Osteoblast (primary cell): ENCODE measurements around the gene CNFN. TPM values are rescaled to one million over a fixed set of nuclear protein-coding genes. Genes with fewer than 3 reads are reported as not detected.

Experiments
- DNase-seq: peaks from one replicate; pipeline ENCODE4 v3.0.0; 2011; ENCODE audit warnings: low spot score, mixed read lengths; ENCODE audit not compliant: insufficient read length; ENCODE audit errors: missing footprints
- H2AFZ ChIP-seq: 2 replicates; pipeline ENCODE4 v1.6.0; 2011; ENCODE audit warnings: mild to moderate bottlenecking, low read length
- H3K27ac ChIP-seq: 2 replicates; pipeline ENCODE4 v1.5.1; 2011; ENCODE audit warnings: mild to moderate bottlenecking, low read depth, low read length, moderate library complexity
- H3K27me3 ChIP-seq: 2 replicates; pipeline ENCODE4 v1.6.0; 2012; ENCODE audit warnings: mild to moderate bottlenecking, control low read depth, inconsistent platforms, low read length, moderate library complexity; ENCODE audit not compliant: insufficient read depth
- H3K36me3 ChIP-seq: 2 replicates; pipeline ENCODE4 v1.5.1; 2011; ENCODE audit warnings: mild to moderate bottlenecking, low read length, control low read depth, moderate library complexity; ENCODE audit not compliant: insufficient read depth
- H3K4me1 ChIP-seq: 2 replicates; pipeline ENCODE4 v1.5.1; 2011; ENCODE audit warnings: mild to moderate bottlenecking, low read length, control low read depth, moderate library complexity; ENCODE audit not compliant: insufficient read depth
- H3K4me2 ChIP-seq: 2 replicates; pipeline ENCODE4 v1.6.0; 2011; ENCODE audit warnings: mild to moderate bottlenecking, low read length; ENCODE audit not compliant: insufficient read depth
- H3K4me3 ChIP-seq: fragments of 200-600 bp; sonication (generic); 3 replicates; pipeline ENCODE4 v1.5.1; 2012; ENCODE audit warnings: mild to moderate bottlenecking, low read length, inconsistent platforms; ENCODE audit not compliant: insufficient read depth
- H3K79me2 ChIP-seq: 2 replicates; pipeline ENCODE4 v1.6.0; 2012; ENCODE audit warnings: mild to moderate bottlenecking, low read length, control low read depth, inconsistent platforms; ENCODE audit not compliant: insufficient read depth
- H3K9me3 ChIP-seq: 2 replicates; pipeline ENCODE4 v1.5.1; 2011; ENCODE audit warnings: low read depth, low read length, control low read depth
- H4K20me1 ChIP-seq: 2 replicates; pipeline ENCODE4 v1.6.0; 2012; ENCODE audit warnings: mild to moderate bottlenecking, low read length, control low read depth; ENCODE audit not compliant: insufficient read depth
- total RNA-seq: library from RNA; depleted of rRNA; stranded (reverse); fragments of >200 nt; gene quantifications from 2 replicates; pipeline ENCODE4 v1.2.3, GENCODE V29; 2012
- TF ChIP-seq, protein P1 (sequence below): IDR thresholded peaks from 2 replicates; pipeline ENCODE4 v1.5.1; 2011; ENCODE audit warnings: mild to moderate bottlenecking, low read depth, low read length, moderate library complexity; ENCODE audit errors: extremely low read depth

The CNFN gene
- total RNA-seq, 1 donor = not detected

DNA sequence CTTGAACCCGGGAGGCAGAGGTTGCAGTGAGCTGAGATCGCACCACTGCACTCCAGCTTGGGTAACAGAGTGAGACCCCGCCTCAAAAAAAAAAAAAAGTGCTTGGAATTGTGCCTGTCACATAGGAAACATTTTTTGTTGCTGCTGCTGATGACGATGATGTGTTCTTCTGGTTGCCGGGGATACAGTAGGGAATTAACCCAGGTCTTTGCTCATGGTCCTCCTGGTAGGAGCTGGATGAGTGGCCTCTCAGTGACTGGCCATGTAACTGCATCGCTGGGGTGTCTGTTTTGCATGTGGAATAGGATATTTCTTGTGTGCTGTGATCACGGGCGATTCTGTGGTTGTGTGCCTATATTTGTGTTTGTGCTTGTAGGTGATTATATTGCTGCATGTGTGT, 4.7 kb upstream of the CNFN start:
- Histone ChIP-seq H4K20me1 (peaks cover 5% of the 10 kb centered on the region), H3K27me3 (peaks cover 14% of the 10 kb centered on the region), H3K4me2 (no peak overlapping the region), H3K36me3 (no peaks in the 10 kb centered on the region), H3K9me3 (no peaks in the 10 kb centered on the region), H3K4me1 (peaks cover 18% of the 10 kb centered on the region), H3K4me3 (no peak overlapping the region), H3K27ac (no peak overlapping the region), H3K79me2 (peaks cover 7% of the 10 kb centered on the region), H2AFZ (no peak overlapping the region)
- no peak for DNase-seq
- TF ChIP-seq, protein P1, sequence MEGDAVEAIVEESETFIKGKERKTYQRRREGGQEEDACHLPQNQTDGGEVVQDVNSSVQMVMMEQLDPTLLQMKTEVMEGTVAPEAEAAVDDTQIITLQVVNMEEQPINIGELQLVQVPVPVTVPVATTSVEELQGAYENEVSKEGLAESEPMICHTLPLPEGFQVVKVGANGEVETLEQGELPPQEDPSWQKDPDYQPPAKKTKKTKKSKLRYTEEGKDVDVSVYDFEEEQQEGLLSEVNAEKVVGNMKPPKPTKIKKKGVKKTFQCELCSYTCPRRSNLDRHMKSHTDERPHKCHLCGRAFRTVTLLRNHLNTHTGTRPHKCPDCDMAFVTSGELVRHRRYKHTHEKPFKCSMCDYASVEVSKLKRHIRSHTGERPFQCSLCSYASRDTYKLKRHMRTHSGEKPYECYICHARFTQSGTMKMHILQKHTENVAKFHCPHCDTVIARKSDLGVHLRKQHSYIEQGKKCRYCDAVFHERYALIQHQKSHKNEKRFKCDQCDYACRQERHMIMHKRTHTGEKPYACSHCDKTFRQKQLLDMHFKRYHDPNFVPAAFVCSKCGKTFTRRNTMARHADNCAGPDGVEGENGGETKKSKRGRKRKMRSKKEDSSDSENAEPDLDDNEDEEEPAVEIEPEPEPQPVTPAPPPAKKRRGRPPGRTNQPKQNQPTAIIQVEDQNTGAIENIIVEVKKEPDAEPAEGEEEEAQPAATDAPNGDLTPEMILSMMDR = no peak

DNA sequence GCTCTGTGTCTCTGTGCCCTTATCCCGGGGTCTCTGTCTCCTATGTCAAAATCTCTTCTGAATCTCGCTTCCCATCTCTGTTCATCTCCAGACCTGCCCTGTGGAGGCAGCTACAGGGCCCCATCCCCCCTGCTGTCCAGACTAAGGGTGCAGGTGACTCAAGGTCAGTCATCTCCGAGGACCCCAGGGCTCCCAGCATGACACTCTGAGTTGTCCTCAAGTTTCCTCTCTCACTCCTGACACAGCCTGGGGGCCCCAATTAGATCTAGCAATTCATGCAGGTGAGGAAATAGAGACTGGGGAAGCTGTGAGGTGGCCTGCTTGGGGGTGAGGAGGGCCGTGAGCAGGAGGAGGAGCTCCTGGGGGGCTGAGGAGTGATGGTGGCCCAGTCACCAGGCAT, 2.1 kb upstream of the CNFN start:
- peaks cover 10% of the 10 kb centered on the region for H3K4me1 ChIP-seq
- H3K4me3 ChIP-seq = no peak overlapping the region
- H3K4me2 ChIP-seq = no peak overlapping the region
- H3K9me3 ChIP-seq = no peaks in the 10 kb centered on the region
- TF ChIP-seq, protein P1 = no peak
- no peaks in the 10 kb centered on the region for H3K79me2 ChIP-seq
- H2AFZ ChIP-seq = no peak overlapping the region
- DNase-seq = no peak
- H3K27me3 ChIP-seq = peaks cover 20% of the 10 kb centered on the region
- no peak overlapping the region for H3K27ac ChIP-seq
- H3K36me3 ChIP-seq = no peaks in the 10 kb centered on the region
- H4K20me1 ChIP-seq = no peaks in the 10 kb centered on the region

- Histone ChIP-seq H4K20me1 (no peaks in the 10 kb centered on the region), H3K79me2 (no peaks in the 10 kb centered on the region), H3K4me2 (no peak overlapping the region), H3K9me3 (no peaks in the 10 kb centered on the region), H3K4me3 (no peak overlapping the region), H3K4me1 (peaks cover 7% of the 10 kb centered on the region), H2AFZ (no peak overlapping the region), H3K27me3 (peaks cover 20% of the 10 kb centered on the region), H3K27ac (no peak overlapping the region), H3K36me3 (no peaks in the 10 kb centered on the region)
- DNase-seq = no peak
- TF ChIP-seq, protein P1 = no peak
Observed at GRCh38 chr19:42388851-42389489, 1.1 kb downstream of the CNFN start.

GRCh38 chr19:42386974-42387707, 3.0 kb downstream of the CNFN start:
- Histone ChIP-seq H3K27me3 (peaks cover 20% of the 10 kb centered on the region), H2AFZ (peak overlapping the region; percentile 72), H3K36me3 (no peaks in the 10 kb centered on the region), H3K4me3 (peak overlapping the region; percentile 67), H3K4me1 (peaks cover 7% of the 10 kb centered on the region), H3K9me3 (no peaks in the 10 kb centered on the region), H3K27ac (no peak overlapping the region), H3K79me2 (no peaks in the 10 kb centered on the region), H4K20me1 (no peaks in the 10 kb centered on the region), H3K4me2 (peak overlapping the region; percentile 76)
- TF ChIP-seq, protein P1 = peak; percentile 40
- DNase-seq = peak; percentile 96
